Neural progenitor cell (in vitro differentiated cells): ENCODE results near the gene PAX5.

ENCODE experiments used
- CTCF ChIP-seq: fragments of 200-600 bp; sonication (generic); IDR thresholded peaks from 2 replicates; pipeline ENCODE4 v1.5.1; 2017; ENCODE audit warnings: antibody characterized with exemption, mild to moderate bottlenecking
- EZH2 ChIP-seq: fragments of 200-600 bp; sonication (generic); IDR thresholded peaks from 2 replicates; pipeline ENCODE4 v1.6.1; 2017; ENCODE audit warnings: antibody characterized with exemption, mild to moderate bottlenecking, moderate library complexity

- TF ChIP-seq CTCF (no peak), EZH2 (no peak)
These were observed 159.8 kb downstream of the PAX5 start for GRCh38 chr9:36874261-36874660.
